CD4-positive, alpha-beta T cell treated with Interleukin-17A for 4 hours (primary cell): ENCODE measurements around the gene HBE1.
"Not testable (repeated sequence)": the region's sequence is repeated elsewhere in the genome, so short reads cannot be mapped to it uniquely, and the experiment has no call there.

Experiments used
- DNase-seq: peaks from one replicate; pipeline ENCODE4 v3.0.0-alpha.2; 2020; ENCODE audit warnings: mixed read lengths

Gene HBE1

DNA sequence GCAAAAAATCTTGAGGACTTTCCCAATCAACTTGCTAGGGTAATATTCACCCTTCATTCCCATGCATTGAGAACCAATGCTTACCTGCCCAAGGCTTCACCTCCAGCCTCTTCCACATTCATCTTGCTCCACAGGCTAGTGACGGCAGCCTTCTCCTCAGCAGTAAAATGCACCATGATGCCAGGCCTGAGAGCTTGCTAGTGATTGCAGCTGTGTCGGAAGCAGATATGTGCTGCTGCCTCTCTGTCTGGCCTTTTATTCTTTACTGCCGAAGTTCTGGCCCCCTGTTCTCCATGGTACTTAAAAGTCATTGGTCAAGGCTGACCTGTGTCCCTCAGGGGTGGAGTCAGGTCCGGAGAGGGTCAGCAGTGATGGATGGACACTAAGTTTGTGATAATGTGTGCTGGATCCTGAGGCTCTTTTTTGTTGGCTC is at the start of gene HBE1:
Gene HBE1 (minus strand): TSS at position 231 of the 433 bp plus-strand sequence. CDS start 55 bp downstream, at position 176.
- no peak for DNase-seq

DNA sequence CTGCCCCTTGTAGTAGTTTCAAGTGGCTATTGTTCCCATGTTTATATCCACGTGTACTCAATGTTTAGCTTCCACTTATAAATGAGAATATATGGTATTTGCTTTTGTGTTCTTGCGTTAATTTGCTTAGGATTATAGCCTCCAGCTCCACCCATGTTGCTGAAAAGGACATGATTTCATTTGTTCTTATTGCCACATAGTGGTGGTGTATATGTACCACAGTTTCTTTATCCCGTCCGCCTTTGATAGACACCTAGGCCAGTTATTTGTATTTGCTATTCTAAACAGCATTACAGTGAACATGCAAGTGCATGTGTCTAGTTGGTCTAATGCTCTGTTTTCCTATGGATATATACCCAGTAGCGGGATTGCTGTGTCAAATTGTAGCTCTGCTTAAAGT is 47.5 kb upstream of the HBE1 start:
- no peak for DNase-seq

- DNase-seq: not testable (repeated sequence)
These were observed 43.7 kb upstream of the HBE1 start for GRCh38 chr11:5313326-5314023.

DNA sequence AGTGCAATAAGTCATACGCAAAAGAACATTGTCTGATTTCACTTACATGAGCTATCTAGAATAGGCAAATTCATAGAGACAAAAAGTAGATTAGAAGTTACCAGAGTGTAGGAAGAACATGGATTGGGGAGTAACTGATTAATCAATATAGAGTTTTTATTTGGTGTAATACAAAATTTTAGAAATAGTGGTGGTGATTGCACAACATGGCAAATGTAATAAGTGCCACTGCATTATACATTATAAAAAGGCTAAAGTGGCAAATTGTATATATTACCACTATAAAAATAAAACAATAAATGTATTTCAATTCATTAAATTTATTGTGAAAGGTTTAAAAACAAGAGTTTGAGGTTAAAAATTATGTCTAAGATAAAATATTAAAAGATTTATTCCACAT is 40.7 kb upstream of the HBE1 start:
- DNase-seq: no peak

- no peak for DNase-seq
These were observed 37.7 kb upstream of the HBE1 start for GRCh38 chr11:5307256-5308019.

GRCh38 chr11:5304046-5304445 is 34.3 kb upstream of the HBE1 start:
- DNase-seq: no peak

GRCh38 chr11:5303626-5304025 is 33.9 kb upstream of the HBE1 start:
- no peak for DNase-seq

GRCh38 chr11:5301846-5302245 is 32.1 kb upstream of the HBE1 start, which contains the start of gene OR51B4:
OR51B4 (minus strand) TSS chr11:5301946; CDS start chr11:5301946, 0 bp downstream.
- no peak for DNase-seq

DNA sequence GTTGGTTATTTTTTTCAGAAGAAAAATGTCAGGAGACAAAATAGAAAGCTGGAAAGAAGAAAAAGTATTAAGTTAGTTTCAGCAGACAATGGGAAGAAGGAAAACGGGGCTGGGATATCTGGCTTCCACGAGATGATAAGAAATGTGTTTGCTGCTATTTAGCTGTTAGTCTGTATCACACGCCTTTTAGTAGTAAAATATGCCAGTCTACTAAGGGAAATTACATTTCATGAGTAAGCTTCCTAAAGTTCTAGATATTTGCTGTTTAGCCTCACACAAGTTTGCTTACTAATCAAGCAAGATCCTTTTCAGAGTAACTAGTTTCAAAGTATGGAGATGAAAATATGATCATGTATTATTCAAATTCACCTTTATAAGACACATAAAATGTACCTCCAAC is 30.5 kb upstream of the HBE1 start:
- DNase-seq: no peak

- DNase-seq: no peak
These were observed 28.7 kb upstream of the HBE1 start for GRCh38 chr11:5298451-5298850.

GRCh38 chr11:5297721-5298323 is 28.1 kb upstream of the HBE1 start:
- DNase-seq: no peak

DNA sequence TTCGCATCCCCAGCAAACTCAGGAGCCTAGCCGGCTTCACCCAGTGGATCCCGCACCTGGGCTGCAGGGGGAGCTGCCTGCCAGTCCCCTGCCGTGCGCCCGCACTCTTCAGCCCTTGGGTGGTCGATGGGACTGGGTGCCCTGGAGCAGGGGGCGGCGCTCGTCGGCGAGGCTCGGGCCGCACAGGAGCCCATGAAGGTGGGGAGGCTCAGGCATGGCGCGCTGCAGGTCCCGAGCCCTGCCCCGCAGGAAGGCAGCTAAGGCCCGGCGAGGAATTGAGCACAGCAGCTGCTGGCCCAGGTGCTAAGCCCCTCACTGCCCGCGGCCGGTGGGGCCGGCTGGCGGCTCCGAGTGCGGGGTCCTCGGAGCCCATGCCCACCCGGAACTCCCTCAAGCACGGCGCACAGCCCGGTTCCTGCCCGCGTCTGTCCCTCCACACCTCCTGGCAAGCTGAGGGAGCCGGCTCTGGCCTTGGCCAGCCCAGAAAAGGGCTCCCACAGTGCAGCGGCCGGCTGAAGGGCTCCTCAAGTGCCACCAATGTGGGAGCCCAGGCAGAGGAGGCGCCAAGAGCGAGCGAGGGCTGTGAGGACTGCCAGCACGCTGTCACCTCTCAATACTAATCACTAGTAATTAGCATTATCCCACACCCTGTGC is 24.7 kb upstream of the HBE1 start:
- not testable (repeated sequence) for DNase-seq

GRCh38 chr11:5293028-5293427 is 23.3 kb upstream of the HBE1 start:
- no peak for DNase-seq

DNA sequence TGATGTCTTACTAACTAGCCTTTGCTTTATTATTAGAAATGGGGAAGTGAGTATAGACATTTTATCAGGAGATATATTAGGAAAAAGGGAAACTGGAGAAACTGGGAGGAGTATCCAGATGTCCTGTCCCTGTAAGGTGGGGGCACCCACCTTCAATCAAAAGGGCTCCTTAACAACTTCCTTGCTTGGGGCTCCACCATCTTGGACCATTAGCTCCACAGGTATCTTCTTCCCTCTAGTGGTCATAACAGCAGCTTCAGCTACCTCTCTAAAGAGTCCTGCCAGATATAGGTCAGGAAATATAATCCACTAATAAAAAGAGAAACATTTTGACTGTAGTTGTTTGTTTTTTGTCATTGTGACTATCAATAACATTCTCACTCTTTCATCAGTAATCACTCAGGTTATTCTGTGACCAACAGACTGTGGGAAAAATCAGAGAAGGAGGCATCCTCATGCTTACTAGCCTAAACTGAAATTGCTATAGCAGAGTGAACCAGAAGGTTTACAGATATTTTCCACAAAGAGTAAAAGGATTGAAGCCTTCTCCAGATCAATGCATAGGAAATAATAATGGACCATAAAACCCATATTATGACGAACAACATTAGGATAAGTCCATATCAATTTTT is 21.6 kb upstream of the HBE1 start:
- DNase-seq: no peak

GRCh38 chr11:5290106-5290505 is 20.4 kb upstream of the HBE1 start:
- no peak for DNase-seq

DNA sequence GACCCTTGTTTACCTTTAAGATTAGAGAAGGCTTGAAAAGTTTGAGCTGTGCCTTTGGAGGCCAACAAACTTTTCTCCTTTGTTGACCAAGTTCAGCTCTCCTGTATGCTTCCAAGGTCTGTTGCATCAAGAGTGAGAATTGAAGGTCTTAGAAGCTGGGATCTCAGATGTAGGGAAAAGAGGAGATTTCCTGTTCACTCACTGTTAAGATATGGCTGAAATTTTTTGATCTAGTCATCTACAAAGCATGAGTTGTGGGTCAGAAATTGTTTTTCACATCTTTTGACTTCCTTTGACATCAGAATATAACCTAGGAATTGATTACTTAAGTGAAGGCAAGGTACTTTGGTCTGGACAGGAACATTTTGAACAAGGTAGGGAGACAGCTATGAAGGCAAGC is 20.0 kb upstream of the HBE1 start:
- DNase-seq: no peak

DNA sequence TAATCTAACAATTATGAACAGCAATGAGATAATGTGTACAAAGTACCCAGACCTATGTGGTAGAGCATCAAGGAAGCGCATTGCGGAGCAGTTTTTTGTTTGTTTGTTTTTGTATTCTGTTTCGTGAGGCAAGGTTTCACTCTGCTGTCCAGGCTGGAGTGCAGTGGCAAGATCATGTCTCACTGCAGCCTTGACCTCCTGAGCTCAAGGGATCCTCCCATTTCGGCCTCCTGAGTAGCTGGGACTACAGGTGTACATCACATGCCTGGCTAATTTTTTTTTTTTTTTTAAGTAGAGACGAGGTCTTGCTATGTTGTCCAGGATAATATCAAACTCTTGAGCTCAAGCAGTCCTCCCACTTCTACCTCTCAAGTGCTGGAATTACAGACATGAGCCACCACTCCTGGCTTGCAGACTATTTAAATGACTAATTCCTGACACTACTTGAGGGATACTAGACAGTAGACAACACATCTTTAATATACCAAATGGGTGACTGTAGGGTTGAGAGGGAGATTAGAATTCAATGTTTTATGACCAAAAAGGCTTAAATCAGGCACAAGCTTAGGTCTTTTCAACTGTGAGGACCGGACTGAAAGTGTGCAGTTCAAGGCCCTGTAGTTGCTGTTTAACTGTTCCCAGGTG is 19.3 kb upstream of the HBE1 start:
- no peak for DNase-seq

DNA sequence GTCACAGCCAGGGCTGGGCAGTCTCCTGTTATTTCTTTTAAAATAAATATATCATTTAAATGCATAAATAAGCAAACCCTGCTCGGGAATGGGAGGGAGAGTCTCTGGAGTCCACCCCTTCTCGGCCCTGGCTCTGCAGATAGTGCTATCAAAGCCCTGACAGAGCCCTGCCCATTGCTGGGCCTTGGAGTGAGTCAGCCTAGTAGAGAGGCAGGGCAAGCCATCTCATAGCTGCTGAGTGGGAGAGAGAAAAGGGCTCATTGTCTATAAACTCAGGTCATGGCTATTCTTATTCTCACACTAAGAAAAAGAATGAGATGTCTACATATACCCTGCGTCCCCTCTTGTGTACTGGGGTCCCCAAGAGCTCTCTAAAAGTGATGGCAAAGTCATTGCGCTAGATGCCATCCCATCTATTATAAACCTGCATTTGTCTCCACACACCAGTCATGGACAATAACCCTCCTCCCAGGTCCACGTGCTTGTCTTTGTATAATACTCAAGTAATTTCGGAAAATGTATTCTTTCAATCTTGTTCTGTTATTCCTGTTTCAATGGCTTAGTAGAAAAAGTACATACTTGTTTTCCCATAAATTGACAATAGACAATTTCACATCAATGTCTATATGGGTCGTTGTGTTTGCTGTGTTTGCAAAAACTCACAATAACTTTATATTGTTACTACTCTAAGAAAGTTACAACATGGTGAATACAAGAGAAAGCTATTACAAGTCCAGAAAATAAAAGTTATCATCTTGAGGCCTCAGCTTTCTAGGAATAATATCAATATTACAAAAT is 18.6 kb upstream of the HBE1 start:
- no peak for DNase-seq

DNA sequence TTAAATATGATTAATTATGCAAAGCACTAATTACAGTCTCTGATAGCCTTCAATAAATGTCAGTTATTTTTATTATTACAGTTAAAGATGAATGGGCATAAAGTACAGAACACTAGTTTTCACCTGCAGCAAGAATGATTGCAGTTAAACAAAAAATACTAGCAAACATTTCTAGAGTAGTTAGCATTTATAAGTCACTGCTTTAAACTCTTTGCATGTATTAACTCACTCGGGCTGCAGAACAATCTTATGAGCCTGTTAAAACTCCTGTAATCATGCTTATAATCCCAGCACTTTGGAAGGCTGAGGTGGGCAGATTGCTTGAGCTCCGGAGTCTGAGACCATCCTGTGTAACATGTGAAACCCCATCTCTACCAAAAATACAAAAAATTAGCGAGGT is 17.2 kb upstream of the HBE1 start:
- DNase-seq: no peak

GRCh38 chr11:5286351-5286750 is 16.6 kb upstream of the HBE1 start:
- no peak for DNase-seq

DNA sequence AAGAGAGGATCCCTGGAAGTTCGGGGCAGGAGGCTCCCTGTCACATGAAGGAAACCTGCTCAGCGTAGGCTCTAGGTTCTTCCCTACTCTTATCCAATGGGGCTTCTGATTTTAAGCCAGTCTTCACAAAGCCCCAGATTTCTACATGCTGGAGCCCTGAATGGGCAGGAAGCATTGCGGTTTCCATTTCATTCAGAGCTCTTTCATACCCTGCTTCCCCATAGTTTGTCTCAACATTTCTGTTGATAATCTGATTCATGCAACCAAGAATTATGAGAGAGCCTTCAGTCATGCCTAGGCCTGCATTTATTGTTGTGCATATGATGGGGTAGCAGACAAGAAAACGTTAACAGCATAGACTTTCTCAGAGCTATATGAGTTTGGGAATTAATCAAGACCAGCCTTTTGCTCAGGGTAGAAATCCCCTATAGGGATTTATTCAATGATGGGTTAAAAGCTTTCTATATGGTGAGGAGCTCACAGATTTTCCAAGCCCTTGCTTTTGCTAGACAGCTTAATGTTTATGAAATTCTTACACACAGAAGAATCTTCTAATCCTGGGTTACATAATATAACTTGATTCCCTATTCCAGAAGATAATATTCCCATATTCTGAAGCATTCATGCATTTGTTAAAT is 16.1 kb upstream of the HBE1 start:
- no peak for DNase-seq
